Stimulated activated CD4-positive, alpha-beta T cell treated with anti-CD3 and anti-CD28 coated beads, TNF-alpha, amount 100 ng/mL, for 1 hour (primary cell): ENCODE measurements around the gene PRKAR2B.
"Not testable (repeated sequence)": the region's sequence is repeated elsewhere in the genome, so short reads cannot be mapped to it uniquely, and the experiment has no call there.

Experiments used
- DNase-seq, 3 donors: peaks; one replicate each; pipeline ENCODE4 v3.0.0-alpha.2; 2020; ENCODE audit warnings: low read depth in 3 of 3, low spot score in 1 of 3

The PRKAR2B gene

DNA sequence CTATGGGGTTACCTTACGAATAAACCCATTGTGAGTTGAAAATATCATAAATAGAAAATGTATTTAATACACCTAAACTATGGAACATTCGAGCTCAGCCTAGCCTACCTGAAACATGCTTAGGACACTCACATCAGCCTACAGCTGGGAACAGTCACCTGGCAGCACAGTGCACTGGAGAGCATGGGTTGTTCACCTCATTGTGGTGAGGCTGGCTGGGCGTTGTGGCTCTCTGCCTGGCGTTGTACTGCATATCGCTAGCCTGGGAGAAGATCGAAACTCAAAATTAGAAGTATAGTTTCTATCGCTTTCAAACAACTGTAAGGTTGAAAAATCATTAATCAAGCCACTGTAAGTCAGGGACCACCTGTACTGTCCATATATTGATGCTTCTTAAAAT lies 107.0 kb downstream of the PRKAR2B start:
- DNase-seq, result no peak

DNA sequence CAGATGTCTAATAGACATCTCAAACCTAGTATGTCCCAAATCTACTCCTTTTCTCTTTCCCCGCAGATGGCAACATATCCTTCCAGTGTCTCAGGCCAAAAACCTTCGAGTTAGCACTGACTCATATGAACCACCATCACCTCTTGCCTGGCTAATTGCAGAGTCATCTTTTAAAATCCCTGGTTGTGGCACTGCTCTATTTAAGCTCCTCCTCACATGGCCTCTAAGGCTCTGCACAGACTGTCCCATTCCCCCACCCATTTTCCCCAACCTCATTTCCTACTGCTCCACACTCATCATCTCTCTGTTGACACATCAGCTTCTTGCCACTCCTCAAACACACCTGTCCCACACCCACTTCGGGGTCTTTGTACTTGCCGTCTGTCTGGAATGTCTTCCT lies 107.5 kb downstream of the PRKAR2B start:
- no peak for DNase-seq

DNA sequence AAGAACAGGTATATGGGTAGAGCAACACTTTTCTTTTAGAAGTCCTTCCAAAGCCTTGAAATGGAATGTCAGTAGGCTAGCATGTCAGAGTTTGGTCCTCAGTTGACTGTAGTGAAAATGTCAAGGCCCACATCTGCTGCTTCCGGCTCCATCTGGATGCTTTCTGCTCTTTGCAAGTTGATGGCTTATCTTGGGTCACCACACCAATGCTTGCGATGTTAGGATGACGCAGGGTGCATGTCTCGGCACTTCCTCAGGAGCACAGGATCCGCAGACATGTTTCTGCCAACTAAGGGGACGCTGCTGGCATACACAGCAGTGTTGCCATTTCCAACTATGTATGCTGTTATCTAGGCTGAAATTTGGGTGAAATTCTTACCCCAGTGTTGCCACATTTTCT lies 110.3 kb downstream of the PRKAR2B start:
- DNase-seq, result no peak

DNA sequence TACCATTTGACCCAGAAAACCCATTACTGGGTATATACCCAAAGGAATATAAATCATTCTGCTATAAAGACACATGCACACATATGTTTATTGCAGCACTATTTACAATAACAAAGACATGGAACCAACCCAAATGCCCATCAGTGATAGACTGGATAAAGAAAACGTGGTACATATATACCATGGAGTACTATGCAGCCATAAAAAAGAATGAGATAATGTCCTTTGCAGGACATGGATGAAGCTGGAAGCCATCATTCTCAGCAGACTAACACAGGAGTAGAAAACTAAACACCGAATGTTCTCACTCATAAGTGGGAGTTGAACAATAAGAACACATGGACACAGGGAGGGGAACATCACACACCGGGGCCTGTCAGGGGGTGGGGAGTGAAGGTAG lies 111.2 kb downstream of the PRKAR2B start:
- DNase-seq, result not testable (repeated sequence)

DNA sequence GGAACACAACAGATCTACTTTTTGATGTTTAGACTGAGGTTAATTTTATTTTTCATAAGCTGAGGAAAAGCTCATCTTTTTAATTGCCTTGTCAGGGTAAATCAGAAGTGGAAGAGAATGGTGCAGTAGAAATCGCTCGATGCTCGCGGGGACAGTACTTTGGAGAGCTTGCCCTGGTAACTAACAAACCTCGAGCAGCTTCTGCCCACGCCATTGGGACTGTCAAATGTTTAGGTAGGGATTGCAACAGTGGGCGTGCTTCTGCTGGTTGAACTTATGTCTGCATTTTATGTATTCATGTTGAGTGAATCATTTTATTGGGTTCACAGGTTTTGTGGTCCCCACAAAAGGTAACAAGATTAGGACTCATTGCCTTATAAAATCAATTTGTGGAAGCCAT lies 112.6 kb downstream of the PRKAR2B start:
- DNase-seq, result no peak

DNA sequence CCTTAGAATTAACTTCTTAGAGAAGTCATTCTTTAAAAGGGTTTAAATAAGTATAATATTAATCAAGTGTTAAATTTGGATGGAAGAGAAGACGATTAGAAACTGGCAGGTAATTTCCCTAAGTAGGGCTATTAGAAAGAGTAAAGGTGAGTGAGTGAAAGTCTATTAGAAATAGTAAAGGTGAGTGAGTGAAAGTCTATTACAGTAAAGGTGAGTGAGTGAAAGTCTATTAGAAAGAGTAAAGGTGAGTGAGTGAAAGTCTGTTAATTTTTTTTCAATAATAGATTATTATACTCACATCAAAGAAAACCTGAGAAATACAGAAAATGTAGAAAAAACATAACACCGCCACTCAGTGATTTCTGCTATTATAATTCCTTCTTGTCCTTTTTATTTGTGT lies 113.5 kb downstream of the PRKAR2B start:
- DNase-seq, result no peak

DNA sequence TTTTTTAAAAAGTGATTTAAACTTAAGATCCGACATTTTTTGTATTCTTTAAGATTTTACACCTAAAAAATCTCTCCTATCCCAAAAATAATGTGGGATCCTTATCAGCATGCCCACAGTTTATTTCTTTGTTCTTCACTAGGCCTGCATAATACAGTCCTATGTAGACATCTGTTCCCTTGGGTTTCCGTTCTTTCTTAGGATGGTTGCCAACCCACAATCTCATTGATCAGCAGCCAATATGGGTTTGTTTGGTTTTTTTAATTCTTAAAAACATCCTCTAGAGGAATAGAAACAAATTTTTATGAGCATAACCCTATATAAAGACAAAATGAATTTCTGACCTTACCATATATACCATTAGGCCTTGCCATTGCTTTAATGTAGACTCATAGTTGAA lies 115.9 kb downstream of the PRKAR2B start:
- DNase-seq, result no peak

DNA sequence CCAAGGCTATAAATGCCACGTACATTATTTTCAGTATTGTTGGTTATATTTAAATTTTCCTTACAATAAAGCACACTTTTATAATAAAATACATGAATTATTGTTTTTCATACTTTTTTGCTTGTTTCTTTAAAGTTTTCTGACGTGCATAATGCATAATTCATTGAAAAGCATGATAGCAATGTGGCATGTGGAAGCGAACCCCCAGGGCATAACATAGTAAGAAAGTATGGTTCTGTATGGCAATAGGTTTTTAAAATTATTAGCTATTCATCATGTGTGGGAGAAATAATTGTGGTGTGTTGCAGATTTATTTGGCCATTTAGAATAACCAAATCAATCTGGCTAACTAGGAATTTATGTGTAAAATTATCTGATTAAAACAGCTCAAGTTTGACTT lies 116.9 kb downstream of the PRKAR2B start:
- DNase-seq, result no peak

DNA sequence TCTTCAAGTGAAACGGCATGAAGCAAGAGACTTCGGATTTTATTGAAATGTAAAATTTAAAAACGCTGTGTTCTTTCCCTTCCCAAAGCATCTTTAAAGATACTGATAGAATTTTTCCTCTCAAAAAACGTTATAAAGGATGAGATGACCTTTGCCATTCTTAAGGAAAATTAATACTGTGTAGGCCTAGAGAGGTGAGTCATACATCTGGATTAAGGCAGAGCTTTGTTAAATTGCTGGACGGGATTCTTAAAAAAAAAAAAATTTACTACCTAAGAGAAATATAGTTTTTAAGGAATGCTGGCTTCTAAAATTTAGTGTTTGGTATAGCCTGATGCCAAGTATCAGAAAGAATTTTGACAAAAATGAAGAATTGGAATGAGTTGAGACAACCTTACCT lies 118.0 kb downstream of the PRKAR2B start:
- DNase-seq, result no peak

DNA sequence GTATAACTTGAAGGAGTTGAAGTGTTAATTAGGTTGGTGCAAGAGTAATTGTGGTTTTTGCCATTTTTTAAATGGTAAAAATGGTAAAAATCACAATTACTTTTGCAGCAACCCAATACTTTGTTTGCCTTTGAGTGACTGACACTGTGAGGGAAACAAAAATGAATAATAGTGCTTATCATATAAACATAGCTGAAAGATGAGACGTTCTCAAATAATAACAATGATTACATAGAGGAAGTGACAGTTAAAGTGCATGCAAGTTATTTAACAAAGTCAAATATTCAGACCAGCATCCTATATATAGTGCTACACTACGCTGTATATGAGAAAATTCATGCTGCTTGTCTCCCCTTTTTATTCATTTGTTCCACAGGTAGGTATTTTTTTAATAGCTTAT lies 119.6 kb downstream of the PRKAR2B start:
- DNase-seq, result no peak

DNA sequence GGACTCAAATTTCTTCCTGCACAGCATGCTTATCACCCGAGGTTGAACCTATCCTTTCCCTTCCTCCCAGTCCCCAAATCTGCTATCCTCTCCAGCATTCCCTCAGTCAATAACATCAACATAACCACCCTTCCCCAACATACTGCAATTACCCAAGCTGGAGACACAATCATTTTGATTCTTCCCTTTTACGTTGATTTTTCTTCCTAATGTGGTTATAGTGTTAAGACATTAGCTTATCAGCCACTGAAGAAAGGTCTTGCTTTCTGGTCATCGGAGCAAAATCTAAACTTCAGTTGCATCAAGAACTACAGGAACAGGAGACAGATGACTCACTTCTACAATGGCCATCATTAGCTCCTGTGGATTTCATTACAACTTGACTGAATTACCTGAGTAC lies 120.8 kb downstream of the PRKAR2B start:
- DNase-seq, result no peak

DNA sequence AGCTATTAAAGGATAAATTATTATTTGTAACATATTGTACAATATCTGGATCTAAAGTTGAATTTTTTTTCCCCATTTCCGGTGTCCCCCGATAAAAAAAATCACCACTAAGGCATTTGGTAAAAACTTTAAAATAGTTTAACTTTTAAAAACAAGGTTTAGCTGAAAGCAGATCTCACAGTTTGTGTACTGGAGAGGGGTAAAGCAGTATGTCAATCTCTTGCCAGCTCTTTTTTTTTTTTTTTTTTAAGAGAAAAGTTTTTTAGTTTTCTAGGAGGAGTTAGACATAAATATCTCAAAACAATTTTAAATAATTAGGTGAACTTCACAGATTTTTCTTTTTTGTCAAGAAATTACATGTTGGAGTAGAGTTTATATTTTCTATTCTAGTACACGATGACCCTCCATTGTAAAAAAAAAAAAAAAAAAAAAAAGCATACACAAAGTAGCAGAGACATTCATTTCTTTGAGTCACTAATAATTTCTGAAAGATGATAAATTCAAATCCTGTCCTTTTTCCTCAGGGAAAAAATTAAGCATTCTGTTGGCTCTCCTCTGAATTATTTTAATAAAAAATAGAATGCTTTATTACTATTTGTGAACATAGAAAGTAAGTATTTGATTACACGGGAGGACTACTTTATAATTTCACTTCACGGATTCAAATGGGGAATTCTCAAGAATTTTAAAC lies 122.4 kb downstream of the PRKAR2B start:
- DNase-seq, result no peak

DNA sequence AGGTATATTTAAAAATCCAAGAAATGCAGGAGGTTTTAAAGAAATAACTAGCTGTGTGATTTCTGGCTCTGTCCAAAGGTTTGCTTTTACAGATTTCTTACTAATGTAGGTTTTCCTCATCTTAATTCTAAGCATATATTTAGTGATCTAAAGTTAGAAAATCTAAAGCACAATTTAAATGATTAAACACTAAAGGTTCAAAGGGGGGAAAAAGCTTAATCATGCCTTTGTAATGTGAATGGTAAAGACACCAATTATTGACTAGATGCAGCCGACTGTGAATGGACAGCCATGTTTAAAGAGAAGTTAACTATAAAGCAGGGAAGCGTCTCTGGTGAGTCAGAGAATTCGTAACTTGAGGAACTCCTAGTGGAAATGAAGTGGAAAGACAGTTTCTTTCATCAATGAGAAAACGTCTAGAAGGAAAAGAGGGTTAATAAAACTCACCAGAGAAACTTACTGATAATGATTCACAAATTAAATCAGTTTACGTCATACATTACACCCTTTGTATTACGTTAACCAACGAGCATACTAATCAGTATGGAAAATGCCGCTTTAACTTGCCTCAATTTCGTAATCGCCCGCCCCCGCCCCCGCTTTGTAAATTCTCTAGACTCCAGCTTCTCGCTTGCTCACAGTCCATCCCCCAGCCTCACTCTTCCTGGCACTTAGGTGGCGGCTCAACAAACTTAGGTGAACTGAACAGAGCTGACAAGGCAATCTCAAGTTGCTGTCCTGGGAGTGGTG lies 123.2 kb downstream of the PRKAR2B start:
- DNase-seq, result no peak

DNA sequence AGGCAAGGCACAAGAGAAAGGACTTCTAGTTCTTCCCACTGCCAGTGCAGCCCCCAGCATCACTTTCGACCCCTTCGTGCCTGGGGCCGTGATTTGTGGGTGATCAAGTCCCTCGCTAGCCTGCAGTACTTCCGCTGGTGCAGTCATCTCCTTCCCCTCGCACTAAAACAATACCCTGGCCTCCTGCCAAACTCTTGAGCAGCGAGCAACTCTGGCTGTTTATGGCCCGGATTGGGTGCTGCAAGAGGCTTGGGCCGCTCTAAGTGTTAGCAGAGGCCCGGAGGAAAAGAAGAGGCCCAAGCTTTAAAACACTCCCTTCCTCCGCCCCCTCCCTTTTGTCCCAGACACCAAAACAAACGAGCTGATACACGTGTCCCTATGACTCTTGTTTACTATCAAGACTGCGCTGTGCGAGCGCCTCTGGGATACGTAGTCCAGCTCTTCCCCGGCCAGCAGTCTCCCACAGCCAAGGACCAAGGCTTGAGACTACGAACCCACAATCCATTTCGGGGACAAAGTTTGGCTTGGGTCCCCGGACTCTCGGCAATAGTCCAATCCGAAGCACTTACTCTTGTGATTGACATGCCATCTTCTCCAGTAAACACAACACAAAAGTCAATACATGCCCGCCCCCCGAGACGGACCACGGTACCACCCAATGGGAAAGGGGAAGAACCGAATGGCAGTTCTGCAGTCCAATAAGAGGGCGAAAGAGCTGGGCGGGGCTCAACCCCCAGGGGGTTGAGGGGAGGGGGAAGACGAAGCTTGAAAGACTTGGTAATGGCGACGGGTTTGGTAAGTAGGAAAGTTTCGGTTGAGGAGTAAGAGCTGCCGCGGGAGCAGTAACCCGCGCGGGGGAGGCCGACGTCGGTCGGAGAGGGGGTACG lies 124.0 kb downstream of the PRKAR2B start, which contains the start of gene HBP1:
TSS of gene HBP1 (plus strand) at position 771 of the 887 bp plus-strand sequence. CDS start 10,891 bp downstream, outside the sequence.
- peak; percentile 92 to 95 (median 94) for DNase-seq

DNA sequence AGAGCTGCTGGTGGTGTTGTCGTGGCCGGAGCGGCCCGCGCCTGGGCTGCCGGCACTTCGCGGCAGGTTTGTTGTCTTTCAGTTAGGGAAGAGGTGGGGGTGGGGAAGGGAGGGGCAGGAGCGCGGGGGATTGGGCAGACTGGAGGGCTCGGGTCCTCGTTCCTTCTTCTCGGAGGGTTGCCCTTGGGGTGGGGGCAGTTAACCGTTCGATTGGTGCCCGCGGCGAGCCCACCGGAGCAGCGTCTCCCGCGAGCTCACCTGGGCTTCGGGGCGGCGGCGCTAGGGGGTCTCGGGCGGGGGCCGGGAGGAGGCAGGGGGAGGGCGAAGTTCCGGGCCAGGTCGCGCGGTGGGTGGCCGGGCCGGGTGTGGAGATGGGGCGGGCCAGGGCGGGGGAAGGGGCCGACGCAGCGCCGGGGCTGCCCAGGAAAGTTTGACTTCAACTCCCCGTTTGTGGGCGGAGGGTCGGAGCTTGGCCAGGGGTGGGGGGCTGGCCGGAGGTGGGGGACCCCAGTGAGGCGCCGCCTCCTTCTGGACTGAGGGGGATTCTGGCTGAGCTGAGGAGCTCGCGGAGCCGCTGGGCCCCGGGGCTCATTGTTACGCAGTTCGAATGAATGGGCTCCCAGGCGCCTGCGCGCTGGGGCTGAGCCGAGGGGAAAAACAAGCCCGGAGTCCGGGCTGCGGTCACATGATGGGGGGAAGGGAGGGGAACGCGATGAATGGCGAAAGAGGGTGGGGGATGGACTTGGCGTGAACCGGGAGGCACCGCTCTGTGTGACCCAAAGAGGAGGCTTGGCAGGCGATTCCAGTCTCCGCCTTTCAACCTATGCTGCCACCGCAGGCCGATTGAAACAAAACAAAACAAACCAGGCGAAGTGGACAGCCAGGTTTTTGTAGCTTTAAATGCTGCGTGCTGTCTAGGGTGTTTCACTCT lies 124.9 kb downstream of the PRKAR2B start:
- peak; percentile 55 to 62 (median 59) for DNase-seq

DNA sequence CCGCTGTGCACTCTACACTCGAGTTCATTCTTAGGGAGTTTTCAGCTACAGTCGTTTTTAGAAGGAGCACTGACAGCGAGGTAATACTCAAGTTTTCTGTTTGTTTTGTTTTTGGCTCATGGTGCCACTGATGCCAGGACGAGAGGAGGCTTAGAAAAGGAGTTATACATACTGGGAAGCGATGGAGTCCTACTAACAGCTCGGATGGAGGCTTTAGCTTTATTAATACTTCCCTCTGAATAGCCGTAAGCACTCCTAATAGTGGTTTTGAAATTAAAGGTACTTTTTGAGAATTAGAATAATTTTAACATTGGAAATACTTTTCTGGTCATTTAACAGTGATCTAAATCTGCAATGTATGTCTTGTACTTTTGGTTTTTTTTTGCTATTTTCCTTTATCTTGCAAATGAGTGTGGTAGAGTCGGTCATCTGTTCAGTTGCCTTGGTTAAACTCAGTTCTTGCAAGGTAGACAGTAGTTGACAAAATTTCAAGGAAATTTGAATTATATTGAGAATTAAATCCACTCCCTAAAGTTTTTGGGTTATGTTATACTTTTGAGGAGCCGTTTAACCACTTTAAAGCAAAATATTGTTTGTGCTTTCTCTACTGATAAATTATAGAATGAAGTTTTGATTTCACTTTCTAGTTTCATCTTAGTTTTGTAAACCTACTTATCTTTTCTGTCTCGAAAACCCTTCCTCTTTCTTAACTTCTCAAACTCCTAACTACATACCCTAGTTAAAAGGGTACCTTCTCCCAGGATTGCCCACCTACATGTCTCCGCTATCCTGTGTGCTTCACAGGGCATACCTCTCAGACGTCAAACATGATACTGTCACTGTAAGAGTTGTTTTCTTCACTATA lies 125.8 kb downstream of the PRKAR2B start:
- DNase-seq, result no peak

DNA sequence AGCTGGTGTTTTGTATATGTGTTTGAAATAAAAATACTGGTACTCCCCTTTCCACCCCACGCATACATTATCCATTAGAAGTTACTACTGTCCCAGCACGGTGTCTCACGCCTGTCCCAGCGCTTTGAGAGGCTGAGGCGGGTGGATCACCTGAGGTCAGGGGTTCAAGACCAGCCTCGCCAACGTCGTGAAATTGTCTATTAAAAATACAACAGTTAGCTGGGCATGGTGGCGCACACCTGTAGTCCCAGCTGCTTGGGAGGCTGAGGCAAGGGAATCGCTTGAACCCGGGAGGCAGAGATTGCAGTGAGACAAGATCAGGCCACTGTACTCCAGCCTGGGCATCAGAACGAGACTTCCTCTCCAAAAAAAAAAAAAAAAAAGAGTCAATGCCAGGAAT lies 127.0 kb downstream of the PRKAR2B start:
- DNase-seq, result no peak

DNA sequence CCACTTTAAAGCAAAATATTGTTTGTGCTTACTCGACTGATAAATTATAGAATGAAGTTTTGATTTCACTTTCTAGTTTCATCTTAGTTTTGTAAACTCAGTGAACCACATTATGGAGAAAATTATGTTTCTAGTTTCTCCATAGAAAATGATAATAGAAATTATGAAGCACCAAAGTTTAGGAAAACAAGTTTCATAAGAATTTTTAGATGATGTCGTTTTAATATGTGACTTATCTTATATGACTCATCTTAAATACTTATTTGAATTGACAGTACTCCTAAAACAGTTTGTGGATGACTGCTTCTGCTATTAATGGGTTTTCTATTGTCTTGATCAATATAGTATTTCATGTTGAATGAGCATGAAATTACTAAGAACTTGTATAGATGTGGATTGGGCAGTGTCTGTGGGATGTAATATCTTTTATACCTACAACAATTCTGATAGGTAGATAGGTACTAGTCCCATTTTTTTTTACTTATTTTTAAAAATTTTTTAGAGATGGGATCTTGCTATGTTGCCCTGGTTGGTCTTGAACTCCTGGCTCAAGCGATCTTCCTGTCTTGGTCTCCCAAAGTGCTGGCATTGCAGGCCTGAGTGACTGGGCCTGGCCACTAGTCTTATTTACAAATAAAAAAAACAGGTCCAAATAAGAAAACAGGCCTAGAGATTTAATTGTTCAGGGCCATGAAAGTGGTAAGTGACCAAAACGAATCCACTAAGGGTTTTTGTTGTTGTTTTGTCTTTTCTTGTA lies 127.9 kb downstream of the PRKAR2B start:
- no peak for DNase-seq

DNA sequence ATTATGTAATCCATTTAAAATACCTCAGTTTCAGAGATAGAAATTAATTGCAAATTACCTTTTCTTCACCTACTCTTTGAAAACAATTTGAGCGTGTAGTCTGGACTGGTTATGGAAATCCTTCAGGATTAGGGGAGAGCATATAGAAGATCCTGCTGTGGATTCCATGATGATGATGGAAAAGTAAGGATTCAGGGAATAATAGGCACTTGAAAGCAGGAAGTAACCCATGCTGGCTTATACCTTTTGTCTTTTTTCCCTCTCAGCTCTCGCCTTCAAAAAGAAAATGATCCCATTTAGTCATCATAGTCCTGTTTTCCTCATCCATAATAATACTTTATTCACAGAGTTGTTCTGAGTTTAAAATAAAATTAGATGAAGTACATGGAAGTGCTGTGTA lies 128.7 kb downstream of the PRKAR2B start:
- no peak for DNase-seq
